SKM-1 treated with dmso at 0.1 percent for 144 hours (cell line): ENCODE measurements around the gene TOMM20.

Experiments used
- DNase-seq: peaks from one replicate; lab custom pipeline; 2025; ENCODE audit not compliant: unreplicated experiment; lab: John Stamatoyannopoulos, UW

Gene TOMM20

DNA sequence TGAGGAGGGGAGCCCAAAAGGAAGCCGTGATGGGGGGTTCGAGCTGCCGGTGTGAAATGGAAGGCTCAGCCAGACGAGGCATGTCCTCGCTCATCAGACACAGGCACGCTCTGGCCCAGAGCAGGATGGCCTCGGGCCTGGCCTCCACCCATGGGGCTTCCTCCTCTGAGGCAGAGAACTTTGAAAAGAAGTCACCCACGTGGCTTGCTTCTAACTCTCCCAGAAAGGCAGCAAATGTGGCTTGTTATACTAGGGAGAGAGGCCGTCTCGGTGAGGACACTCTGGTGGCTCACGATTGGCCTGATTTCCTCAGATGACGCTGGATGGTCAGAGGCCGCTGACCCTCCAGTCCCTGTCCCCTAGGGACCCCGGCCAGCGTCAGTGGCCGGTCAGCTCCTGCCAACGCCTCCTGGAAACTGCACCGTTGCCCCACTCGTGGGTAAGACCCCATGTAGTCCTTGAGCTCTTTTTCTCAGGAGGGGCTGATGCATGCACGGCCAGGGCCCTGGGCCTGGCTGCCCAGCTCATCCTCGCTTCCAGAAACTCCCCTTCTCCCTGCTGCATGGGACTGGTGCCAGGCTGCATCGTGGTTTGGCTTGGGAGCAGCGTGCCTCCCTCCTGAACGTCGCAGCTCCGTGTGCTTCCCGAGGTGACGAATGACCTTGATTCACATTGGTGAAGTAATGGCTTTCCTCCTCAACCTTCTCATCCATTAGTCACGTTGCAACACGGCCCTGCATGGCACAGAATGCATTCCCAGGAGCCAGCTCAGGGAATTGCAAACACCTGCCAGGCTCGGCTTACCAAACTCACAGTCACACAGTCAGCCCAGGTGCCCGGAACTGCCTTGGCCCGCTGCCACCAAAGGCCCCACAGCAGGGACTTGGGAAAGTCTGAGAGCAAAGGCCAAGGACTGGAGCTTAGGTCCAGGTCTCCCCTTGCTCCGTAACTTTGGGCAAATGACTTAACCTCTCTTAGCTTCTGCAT is 58.8 kb downstream of the TOMM20 start:
- DNase-seq = no peak

DNA sequence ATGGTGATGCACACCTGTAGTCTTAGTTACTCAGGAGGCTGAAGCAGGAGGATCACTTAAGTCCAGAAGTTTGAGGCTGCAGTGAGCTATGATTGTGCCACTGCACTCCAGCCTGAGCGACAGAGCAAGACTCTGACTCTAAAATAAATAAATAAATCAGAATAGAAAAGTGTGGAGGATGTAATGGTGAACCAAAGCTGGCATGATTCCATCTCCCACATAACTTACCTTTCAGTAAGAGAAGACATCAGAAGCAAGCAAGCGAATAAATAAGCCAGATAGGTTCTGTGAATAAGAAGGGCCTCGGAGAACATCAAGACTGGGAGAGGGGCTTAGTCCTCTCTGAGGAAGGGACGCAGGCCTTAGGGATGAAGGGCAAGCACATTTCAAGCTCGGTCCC is 59.5 kb downstream of the TOMM20 start:
- no peak for DNase-seq

DNA sequence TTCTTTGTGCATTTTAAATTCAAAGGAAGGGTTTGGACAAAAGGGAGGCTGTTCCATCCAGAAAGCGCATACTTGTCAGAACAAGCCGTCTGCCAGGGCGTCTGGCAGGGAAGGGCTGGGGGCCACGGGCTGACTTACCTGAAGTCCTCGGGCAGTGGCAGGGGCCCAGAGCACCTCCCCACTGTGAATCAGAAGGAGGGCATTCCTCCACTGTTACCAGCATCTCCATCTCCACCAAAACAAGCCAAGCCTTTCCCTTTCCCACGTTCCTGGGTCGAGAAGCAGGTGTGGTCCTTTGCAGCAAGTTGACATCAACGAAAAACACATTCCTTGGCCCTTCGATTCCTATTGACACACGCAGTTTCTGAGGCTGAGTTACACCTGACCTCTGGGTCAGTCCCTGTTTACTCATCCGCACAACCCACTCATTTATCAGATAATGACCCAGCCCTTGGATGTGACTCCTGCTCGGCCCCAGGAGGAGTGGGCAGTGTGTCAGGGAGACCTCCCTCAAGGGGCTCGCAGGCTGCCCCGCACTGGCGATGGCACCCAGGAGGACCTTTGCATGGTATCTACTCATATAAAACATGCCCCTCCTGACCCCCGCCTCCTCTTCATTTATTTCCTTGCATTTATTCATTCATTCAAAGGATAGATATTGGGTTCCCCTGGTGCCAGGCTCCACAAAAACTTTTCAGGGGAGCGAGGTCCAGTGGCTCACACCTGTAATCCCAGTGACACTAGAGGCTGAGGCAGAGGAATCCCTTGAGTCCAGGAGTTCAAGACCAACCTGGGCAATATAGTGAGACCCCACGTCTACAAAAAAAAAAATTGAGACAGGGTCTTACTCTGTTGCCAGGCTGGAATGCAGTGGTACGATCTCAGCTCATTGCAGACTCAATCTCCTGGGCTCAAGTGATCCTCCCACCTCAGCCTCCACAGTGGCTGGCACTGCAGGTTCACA is 60.2 kb downstream of the TOMM20 start:
- no peak for DNase-seq

DNA sequence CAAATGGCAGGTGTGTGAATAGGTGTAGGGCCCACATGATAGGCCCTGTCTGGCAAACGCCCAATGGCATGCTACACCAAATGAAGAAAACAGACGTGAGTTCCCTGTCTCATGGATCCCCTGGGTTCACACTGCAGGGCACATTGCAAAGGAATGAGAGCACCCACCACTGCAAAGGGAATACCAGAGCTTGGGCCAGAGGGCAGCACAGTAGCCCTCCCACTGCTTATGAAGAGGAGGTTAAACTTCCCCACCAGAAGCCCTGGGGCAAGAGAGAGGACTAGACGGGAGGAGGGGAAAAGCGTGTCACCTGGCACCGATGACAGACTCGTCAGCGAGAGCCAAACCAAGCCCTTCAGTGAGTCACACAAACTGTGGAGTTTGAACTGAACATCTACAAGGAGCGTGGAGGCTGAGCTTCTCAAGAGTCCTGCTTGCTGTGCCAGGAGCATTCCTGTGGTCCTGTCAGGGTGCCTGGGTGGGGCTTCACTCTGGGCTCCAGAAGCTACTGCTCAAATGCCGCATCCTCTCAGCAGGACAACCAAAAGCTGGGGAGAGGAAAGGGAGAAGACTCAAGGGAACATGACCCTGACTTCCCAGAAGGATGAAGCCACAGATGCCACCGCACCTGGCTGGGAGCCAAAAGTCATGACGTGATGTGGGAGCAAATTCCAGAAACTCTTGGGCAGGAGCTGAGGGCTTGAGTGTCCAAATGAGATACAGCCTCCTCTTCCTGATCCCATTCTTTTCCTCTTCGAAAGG is 61.1 kb downstream of the TOMM20 start:
- no peak for DNase-seq

DNA sequence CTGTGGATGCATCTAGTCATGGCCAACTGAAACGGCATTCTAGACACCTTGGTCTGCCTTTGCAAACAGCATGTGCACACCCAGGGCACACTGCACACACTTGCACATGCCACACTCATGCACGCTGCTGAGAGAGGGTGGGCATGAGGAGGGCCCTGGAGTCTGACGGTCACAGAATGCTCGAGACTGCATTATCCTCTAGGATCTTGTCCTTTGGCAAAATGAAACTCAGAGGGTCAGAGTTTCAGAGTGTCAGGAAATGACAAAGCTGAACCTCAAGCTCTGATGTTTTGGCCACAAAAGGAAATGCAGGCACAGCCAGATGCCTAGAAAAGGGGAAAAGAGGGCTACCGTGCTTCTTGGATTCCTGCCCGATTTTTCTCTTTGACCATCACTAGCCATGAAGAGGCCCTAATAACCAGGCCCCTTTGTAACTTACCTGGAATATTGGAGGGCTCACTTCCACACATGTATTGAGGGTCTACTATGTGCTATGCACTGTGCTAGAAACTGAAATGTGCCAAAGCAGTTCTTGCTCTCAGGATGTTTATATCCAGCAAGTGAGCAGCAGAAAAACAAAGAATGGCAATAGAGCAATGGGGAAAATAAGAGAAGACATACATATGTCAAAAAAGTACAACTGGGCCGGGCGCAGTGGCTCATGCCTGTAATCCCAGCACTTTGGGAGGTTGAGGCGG is 65.4 kb downstream of the TOMM20 start:
- peak; percentile 71 for DNase-seq

DNA sequence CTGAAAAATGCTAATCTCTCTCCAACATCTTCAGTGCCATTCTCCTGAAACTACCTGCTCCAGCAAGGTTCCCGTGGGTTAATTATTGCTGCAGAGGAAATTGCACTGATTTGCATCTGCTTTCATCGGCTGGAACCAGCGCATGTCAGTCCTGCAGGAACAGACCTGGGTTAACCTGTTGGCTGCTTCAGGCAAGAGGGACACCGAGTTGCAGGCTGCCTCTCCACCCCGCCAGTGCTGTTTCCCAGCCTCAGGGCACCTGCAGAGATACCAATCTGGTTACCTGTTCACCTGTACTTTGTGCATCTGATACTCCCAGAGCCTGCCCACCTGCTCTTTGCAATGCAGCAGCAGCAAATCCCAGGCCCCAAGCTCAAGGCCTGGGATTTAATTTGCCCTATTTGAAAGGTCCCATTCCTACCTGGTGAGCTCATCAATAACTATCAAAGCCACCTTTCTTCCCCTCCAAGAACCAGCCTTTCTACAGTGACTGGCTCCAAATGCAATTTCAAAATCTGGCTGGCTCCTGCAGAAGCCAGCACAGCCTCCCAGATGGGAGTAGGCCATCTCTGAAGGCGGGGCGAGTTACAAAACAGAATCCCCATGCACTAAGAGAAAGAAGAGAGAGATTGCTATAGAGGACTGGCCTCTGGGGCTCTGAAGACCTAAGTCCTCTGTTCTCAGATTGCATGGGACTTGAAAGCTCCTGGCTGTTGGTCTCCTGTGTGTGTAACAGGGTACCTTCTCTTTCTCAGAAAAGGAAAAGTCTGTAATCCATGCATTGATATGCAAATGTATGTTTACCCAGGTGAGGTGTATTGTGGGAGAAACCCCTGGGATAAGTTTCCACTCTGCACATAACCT is 67.8 kb downstream of the TOMM20 start:
- no peak for DNase-seq
